ENCODE data around the gene SCYL3. TPM values are rescaled to one million over a fixed set of nuclear protein-coding genes. Genes with fewer than 3 reads are reported as not detected.
"Not testable (repeated sequence)": the region's sequence is repeated elsewhere in the genome, so short reads cannot be mapped to it uniquely, and the experiment has no call there.

SCYL3 gene
- total RNA-seq, 1 experiment from 2014 or later: 7.3 TPM

- no peak for DNase-seq (ENCODE audit: low read depth)
These were observed 20.8 kb downstream of the SCYL3 start for GRCh38 chr1:169872906-169873305.

- not testable (repeated sequence) for DNase-seq (ENCODE audit: low read depth)
These were observed 21.7 kb downstream of the SCYL3 start for GRCh38 chr1:169871988-169872387.

- no peak for DNase-seq (ENCODE audit: low read depth)
These were observed 24.3 kb downstream of the SCYL3 start for GRCh38 chr1:169869426-169869825.

- DNase-seq (ENCODE audit: low read depth): no peak
These were observed 24.7 kb downstream of the SCYL3 start for GRCh38 chr1:169868978-169869377.

GRCh38 chr1:169867012-169867675 lies 26.6 kb downstream of the SCYL3 start:
- DNase-seq (ENCODE audit: low read depth): no peak

GRCh38 chr1:169866577-169866976 lies 27.1 kb downstream of the SCYL3 start:
- DNase-seq (ENCODE audit: low read depth): no peak

GRCh38 chr1:169864531-169864930 lies 29.2 kb downstream of the SCYL3 start:
- not testable (repeated sequence) for DNase-seq (ENCODE audit: low read depth)

GRCh38 chr1:169860750-169861149 lies 32.9 kb downstream of the SCYL3 start:
- DNase-seq (ENCODE audit: low read depth): no peak

- no peak for DNase-seq (ENCODE audit: low read depth)
These were observed 33.5 kb downstream of the SCYL3 start for GRCh38 chr1:169860187-169860586.

GRCh38 chr1:169859001-169859400 lies 34.7 kb downstream of the SCYL3 start:
- DNase-seq (ENCODE audit: low read depth): no peak

GRCh38 chr1:169858467-169858866 lies 35.2 kb downstream of the SCYL3 start:
- DNase-seq (ENCODE audit: low read depth): peak; percentile 15

- DNase-seq (ENCODE audit: low read depth): no peak
These were observed 40.4 kb downstream of the SCYL3 start for GRCh38 chr1:169853341-169853740.

- DNase-seq (ENCODE audit: low read depth): no peak
These were observed 44.2 kb downstream of the SCYL3 start for GRCh38 chr1:169849346-169850022.

- no peak for DNase-seq (ENCODE audit: low read depth)
These were observed 45.2 kb downstream of the SCYL3 start for GRCh38 chr1:169848456-169848855.

- no peak for DNase-seq (ENCODE audit: low read depth)
These were observed 48.6 kb downstream of the SCYL3 start for GRCh38 chr1:169844941-169845608.

- no peak for DNase-seq (ENCODE audit: low read depth)
These were observed 54.8 kb downstream of the SCYL3 start for GRCh38 chr1:169838942-169839341.

- DNase-seq (ENCODE audit: low read depth): no peak
These were observed 57.5 kb downstream of the SCYL3 start for GRCh38 chr1:169836198-169836597.

- DNase-seq (ENCODE audit: low read depth): no peak
These were observed 58.0 kb downstream of the SCYL3 start for GRCh38 chr1:169835647-169836046.

- no peak for DNase-seq (ENCODE audit: low read depth)
These were observed 58.8 kb downstream of the SCYL3 start for GRCh38 chr1:169834869-169835268.

GRCh38 chr1:169833179-169833901 lies 60.4 kb downstream of the SCYL3 start:
- no peak for DNase-seq (ENCODE audit: low read depth)

- no peak for DNase-seq (ENCODE audit: low read depth)
These were observed 64.0 kb downstream of the SCYL3 start for GRCh38 chr1:169829671-169830070.

- DNase-seq (ENCODE audit: low read depth): no peak
These were observed 69.5 kb downstream of the SCYL3 start for GRCh38 chr1:169824153-169824552.

All from Daoy (cell line).